Stimulated activated CD4-positive, alpha-beta T cell treated with anti-CD3 and anti-CD28 coated beads, TNF-alpha, amount 100 ng/mL, for 4 hours (primary cell): ENCODE results near the gene HIPK3.
"Not testable (repeated sequence)": the region's sequence is repeated elsewhere in the genome, so short reads cannot be mapped to it uniquely, and the experiment has no call there.

ENCODE experiments used
- DNase-seq, 3 experiments: peaks; one replicate each; pipeline ENCODE4 v3.0.0-alpha.2; 2020; ENCODE audit warnings: low read depth in 3 of 3

The HIPK3 gene

GRCh38 chr11:33257160-33257896 lies at the start of gene HIPK3:
Gene HIPK3 (plus strand): TSS chr11:33257381.
- peak; percentile 37 to 59 (median 40) for DNase-seq

- no peak for DNase-seq
These were observed 49.7 kb upstream of the HIPK3 start for GRCh38 chr11:33207408-33207985.

GRCh38 chr11:33208150-33208549 lies 49.0 kb upstream of the HIPK3 start:
- no peak for DNase-seq

- DNase-seq: no peak
These were observed 46.0 kb upstream of the HIPK3 start for GRCh38 chr11:33211153-33211552.

- no peak for DNase-seq
These were observed 45.6 kb upstream of the HIPK3 start for GRCh38 chr11:33211580-33211979.

GRCh38 chr11:33214187-33214586 lies 43.0 kb upstream of the HIPK3 start:
- no peak for DNase-seq

- DNase-seq: no peak
These were observed 42.4 kb upstream of the HIPK3 start for GRCh38 chr11:33214767-33215166.

GRCh38 chr11:33216676-33217075 lies 40.5 kb upstream of the HIPK3 start:
- not testable (repeated sequence) for DNase-seq

- DNase-seq: no peak
These were observed 35.0 kb upstream of the HIPK3 start for GRCh38 chr11:33222052-33222750.

GRCh38 chr11:33225371-33225770 lies 31.8 kb upstream of the HIPK3 start:
- DNase-seq: no peak

GRCh38 chr11:33227578-33228261 lies 29.5 kb upstream of the HIPK3 start:
- DNase-seq: no peak

GRCh38 chr11:33234397-33235190 lies 22.6 kb upstream of the HIPK3 start:
- no peak for DNase-seq

- no peak for DNase-seq
These were observed 20.1 kb upstream of the HIPK3 start for GRCh38 chr11:33237039-33237597.

GRCh38 chr11:33242575-33242974 lies 14.6 kb upstream of the HIPK3 start:
- no peak for DNase-seq

GRCh38 chr11:33243654-33244053 lies 13.5 kb upstream of the HIPK3 start:
- not testable (repeated sequence) for DNase-seq

- no peak for DNase-seq
These were observed 8.7 kb upstream of the HIPK3 start for GRCh38 chr11:33248416-33248971.

- no peak for DNase-seq
These were observed 959 bp upstream of the HIPK3 start for GRCh38 chr11:33256031-33256812.

GRCh38 chr11:33256813-33257159 lies 395 bp upstream of the HIPK3 start:
- no peak for DNase-seq

- DNase-seq: peak; percentile 43 to 52 (median 52)
These were observed 883 bp downstream of the HIPK3 start for GRCh38 chr11:33257897-33258630.
